ENCODE measurements around the gene TMEM95.

The TMEM95 gene, protein sequence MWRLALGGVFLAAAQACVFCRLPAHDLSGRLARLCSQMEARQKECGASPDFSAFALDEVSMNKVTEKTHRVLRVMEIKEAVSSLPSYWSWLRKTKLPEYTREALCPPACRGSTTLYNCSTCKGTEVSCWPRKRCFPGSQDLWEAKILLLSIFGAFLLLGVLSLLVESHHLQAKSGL

DNA sequence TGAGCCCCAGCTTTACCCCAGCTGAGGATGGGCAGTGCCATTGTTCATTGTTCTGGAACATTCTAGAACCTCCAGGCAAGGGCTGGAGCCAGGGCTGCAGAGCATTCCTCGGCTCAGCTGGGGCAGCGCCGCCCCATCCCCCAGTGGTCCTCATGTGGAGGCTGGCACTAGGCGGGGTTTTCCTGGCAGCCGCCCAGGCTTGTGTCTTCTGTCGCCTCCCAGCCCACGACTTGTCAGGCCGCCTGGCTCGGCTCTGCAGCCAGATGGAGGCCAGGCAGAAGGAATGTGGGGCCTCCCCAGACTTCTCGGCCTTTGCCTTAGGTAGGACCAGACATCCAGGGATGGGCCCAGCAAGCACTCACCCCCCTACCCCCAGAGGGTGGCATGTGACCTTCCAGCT, at the start of gene TMEM95:
TMEM95 (plus strand) TSS at position 104 of the 400 bp plus-strand sequence; CDS start at position 153, 49 bp downstream.
- peak; percentile 57 for DNase-seq

- DNase-seq, result peak; percentile 100
Observed at GRCh38 chr17:7306911-7307685, 47.9 kb upstream of the TMEM95 start, which contains the start of gene EIF5A. Gene EIF5A, plus strand, starts transcription at chr17:7307628. Its CDS starts 2,008 bp downstream, at chr17:7309636.

DNA sequence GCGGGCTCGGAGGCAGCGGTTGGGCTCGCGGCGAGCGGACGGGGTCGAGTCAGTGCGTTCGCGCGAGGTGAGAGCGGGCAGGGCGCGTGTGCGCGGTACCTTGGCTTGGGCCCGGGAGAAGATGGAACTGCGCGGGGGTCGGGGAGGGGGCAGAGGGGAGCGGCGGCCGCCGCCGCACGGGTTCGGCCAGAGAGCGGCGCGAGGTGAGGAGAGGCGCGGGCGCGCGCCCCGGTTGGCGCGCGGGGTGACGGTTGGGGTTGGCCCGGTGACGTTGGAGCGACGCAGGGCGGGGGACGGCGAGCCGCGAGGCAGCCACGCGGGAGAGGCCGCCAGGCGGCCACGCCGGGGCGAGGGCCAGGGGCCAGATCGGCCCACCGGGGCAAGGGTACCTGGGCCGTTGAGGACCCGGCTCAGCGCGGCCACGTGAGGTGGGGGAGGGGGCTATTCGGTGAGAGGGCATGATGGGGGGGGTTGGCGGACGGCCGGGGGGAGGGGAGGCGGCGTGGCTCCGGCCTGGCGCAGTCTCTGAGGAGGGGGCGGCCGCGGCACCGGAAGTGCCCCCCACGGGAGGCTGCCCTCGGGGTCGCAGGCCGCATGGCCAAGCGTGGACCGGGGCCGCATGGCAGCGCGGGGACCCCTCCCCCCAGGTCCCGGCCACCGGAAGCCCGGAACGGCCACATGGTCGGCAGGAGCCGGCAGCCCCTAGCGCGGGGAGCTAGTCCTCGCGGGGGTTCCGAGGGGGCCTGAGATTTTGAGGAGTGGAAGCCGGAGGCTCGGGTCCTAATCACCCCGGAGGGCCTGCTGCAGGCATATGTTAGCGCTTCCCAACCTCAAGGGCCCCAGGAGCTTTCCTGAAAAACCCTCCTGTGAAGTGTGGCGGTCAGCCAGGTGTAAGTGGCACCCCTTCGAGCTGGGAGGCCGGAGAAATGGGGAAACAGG, 47.0 kb upstream of the TMEM95 start:
- DNase-seq, result no peak

DNA sequence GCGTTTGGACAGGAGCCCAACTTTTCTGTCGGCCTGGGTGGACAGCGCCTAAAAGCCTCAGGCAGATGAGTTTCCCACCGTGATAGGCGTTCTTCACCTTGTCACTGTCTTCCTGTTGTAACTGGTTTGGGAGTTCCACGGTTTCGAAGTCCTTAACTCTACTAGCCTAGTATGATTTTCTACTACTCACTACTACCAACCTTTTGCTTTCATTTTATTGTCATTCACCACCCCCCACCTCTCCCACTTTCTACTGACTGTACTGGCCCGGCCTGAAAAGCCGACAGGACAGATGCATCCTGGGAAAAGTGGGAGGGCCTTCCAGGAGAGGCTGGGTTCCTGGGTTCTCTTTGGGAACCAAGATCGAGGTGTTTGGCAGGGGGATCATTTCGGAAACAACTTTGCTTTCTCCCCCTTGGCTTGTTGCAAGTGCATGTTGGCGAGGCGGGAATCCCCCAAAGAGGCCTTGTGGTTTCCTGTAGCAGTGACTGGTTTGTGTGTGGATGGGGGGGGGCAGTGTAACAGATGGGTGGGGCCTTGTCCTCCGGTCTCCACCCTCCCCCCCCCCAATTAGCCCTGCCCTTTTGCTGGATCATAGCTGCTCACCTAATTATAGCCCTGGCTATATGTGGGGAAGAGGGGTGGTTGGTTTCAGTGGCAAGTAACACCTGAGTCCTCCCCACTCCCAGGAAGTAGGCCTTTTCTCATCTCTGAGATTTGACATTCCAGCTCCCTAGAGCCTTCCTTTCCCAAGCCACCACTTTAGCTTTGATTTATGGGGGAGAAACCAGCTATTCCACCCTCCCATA, 46.1 kb upstream of the TMEM95 start:
- DNase-seq, result peak; percentile 80

DNA sequence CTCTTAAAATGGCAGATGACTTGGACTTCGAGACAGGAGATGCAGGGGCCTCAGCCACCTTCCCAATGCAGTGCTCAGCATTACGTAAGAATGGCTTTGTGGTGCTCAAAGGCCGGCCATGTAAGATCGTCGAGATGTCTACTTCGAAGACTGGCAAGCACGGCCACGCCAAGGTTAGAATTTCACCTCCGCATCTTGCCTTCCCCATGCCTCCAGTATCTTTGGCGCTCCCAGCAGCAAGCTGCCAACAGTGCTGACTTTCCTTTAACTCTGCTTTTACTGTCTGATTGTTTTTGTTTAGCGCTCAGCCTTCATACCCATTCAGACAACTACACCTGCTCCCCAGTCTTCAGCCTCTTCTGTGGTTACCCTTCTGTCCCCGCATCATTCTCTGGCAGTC, 45.3 kb upstream of the TMEM95 start:
- DNase-seq, result no peak

- no peak for DNase-seq
Observed at GRCh38 chr17:7311110-7311705, 43.7 kb upstream of the TMEM95 start.

- no peak for DNase-seq
Observed at GRCh38 chr17:7312432-7313087, 42.4 kb upstream of the TMEM95 start.

- DNase-seq, result no peak
Observed at GRCh38 chr17:7313088-7313889, 41.7 kb upstream of the TMEM95 start.

- no peak for DNase-seq
Observed at GRCh38 chr17:7313890-7314718, 40.9 kb upstream of the TMEM95 start.

DNA sequence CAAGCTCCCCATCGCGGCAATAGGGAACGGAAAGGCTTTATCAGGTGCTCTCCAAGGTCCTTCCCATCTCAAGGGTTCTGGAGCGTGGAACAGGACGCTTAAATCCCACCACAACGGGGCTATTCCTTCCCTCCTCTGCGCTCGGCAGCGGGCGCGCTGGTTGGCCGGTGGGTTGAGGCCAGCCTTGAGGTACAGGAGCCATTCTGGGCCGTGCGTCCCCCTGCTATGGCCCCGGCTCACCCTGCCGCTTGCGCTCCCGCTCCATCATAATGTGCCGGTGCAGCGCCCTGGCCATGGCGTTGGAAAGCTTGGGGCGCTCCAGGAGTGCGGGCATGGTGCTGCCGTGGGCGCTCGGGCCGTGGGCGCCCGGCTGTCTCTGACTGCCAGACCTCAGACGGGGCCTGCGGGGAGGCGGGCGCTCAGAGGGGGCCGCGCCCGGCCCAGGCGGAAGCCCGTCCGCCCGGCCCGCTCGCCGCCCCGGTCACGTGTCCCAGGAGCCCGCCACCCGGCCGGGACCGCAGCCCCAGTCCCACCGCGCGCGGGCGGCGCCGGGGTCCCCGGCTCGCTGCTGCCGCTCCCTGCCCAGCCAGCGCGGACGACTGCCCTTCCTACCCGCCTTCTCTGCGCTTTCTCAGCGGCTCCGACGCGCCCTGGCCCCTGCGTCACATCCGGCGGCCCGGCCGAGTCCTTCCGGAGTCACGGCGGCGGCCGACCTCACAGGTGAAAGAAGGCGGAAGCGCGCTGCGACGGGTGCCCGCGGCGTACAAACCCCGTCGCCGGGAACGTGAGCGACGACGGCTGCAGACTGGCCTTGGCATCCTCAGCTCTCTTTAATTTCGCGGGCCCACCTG, 40.0 kb upstream of the TMEM95 start, which contains the start of gene GPS2:
GPS2 (minus strand) TSS at position 642 of the 851 bp plus-strand sequence; CDS start at position 334, 308 bp downstream.
- peak; percentile 18 for DNase-seq

DNA sequence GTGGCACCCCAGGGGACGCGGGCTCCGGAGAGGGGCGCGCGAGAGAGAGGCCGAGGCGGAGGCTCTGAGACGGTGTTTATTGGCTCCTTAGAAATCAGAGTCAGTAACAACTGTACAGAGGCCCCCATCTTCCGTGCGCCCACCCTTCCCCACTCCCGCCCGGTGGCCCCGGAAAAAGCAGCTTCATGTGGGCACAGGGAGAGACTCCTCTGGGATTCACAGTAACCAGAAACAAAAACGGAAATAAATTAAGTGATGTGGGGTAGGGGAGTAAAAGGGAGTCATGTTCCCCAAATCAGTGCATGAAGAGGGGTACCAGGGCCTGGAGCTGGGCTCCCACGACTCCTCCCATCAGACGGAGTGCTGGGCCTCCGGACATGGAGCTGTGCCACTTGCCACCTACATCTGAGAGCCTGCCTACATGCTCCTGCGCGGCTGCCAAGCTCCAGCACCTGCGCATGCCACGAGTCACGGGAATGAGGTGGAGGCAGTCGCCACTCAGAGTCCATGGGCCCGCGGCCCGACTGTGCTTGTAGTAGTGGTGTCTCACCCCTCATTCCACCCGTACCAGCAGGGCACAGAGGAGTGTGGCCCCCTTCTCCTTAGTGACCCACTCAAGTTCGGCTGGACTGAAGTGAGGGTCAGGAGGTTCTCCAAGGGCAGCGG, 39.3 kb upstream of the TMEM95 start:
- no peak for DNase-seq

GRCh38 chr17:7317161-7317803, 37.7 kb upstream of the TMEM95 start:
- no peak for DNase-seq

DNA sequence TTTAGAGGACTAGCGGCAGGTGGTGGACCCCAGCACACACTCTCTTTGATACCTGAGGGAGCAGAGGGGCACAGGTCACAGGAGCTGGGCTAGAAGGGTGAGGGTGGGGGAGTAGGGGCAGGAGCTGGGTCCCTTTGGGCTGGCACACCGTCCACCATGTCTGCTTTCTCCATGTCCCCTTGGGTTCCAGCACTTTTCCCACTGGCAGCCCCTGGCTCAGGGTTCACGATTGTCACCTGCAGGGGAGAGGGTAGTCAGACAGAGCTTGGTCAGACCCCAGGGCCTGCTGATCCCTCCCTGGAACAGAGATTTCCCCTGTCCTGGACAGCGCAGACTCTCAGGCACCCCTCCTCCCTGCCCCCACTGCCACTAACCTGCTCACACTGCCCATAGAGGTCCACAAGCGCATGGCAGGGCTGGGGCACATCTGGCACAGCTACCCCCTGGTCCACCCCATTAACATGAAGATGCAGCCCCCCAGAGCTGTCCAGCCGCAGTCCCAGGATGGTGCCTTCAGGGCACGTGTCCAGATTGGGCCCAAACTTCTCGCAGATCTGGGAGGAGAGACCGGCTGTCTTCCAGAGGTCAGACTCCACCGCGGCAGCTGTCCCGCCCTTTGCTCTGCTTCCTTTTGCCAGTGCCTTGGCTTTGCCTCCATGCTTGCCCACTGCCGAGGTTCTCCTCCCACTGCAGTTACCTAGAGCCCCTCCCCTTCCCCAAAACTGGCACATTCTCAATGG, 36.7 kb upstream of the TMEM95 start:
- no peak for DNase-seq

GRCh38 chr17:7321466-7321865, 33.5 kb upstream of the TMEM95 start:
- no peak for DNase-seq

GRCh38 chr17:7322520-7323194, 32.3 kb upstream of the TMEM95 start:
- DNase-seq, result no peak

Data from NCI-H1694 (cell line).